Activated naive CD8-positive, alpha-beta T cell treated with anti-CD3 and anti-CD28 coated beads, Interleukin-2, amount 50 U/mL, for 16 hours (primary cell): Measurements from ENCODE around the gene C12orf43.

Experiments used
- DNase-seq: peaks from one replicate; pipeline ENCODE4 v3.0.0-alpha.2; 2020; ENCODE audit warnings: low read depth, low spot score

Gene C12orf43

DNA sequence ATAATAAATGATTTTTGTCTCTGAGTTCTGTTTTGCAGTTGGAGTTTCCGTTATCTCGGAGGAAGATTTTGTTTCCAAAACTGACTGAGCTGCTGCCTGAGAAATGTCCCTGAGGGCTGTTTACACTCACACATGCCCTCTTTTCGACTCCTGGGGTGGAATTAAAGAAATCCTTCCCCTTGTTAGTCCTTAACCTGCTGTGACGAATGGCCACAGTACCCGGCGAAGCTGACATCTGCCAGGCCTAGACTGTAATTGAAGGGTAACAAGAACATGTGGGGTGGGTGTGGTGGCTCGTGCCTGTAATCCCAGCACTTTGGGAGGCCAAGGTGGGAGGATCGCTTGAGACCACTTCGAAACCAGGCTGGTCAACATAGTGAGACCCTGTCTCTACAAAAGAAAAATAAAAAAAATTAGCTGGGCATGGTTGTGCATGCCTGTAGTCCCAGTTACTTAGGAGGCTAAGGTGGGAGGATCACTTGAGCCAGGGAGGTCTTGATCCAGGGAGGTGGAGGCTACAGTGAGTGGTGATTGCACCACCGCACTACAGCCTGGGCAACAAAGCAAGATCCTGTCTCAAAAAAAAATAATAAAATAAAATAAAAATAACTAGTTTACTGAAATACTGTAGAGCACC, 14.4 kb upstream of the C12orf43 start:
- no peak for DNase-seq

GRCh38 chr12:121026274-121027045, 10.2 kb upstream of the C12orf43 start:
- DNase-seq = no peak

- no peak for DNase-seq
Observed at GRCh38 chr12:121025442-121026226, 9.3 kb upstream of the C12orf43 start.

- DNase-seq = no peak
Observed at GRCh38 chr12:121023799-121024198, 7.5 kb upstream of the C12orf43 start.

GRCh38 chr12:121022713-121023112, 6.4 kb upstream of the C12orf43 start:
- DNase-seq = no peak

GRCh38 chr12:121021754-121022153, 5.5 kb upstream of the C12orf43 start:
- no peak for DNase-seq

DNA sequence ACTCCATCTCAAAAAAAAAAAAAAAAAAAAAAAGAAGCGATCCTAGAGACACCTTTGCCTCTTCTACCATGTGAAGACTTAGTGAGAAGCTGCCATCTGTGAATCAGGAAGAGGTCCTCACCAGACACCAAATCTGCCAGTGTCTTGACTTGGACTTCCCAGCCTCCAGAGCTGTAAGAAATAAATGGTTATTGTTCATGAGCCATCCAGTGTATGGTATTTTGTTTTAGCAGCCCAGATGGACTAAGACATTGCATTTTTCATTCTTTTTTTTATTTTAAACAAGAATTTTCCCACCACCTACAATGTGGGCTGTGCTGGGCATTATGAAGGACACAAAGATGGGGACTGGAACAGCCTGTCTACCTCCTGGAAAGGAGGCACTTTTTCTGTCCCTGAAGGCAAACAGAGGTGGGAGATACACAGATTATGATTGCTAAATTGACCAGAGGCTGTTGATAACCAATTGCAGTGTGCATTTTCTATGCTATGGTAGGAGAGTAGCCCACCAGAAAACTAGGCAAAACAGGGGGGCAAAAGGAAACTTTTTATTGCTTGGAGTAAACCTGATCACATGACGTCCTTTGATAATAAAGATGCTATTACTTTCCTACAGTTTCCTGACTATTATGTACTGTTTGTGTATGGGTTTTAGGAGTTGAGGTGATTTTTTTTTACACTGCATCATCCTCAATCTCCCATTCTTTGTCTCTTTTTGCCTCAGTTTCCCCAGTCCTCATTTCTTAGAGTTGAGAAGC, 2.8 kb upstream of the C12orf43 start:
- DNase-seq = no peak

DNA sequence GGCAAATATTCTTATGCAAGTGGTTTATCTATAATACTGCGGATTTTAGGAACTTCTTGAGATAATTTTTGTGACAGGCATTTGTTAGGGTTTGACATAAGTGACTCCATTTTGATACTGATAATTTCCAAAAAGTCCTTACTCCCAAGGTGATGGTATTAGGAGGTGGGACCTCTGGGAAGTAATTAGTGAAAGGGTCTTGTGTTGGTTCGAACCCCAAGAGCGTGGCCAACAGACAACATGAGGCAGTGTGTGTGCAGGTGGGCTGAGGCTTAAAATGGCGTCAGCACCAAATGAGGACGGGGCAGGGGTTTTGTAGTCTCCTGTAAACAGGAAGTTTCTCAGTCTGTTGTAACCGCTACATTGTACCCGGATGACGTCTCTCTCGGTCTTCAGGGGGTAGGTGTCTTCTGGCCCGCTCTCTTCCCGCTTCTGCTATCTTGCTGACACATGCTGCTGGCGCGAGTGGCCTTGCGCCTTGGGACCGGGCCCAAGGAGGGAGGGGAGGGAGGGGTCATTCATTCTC, 1.7 kb upstream of the C12orf43 start:
- DNase-seq = no peak

GRCh38 chr12:121013715-121014114, 2.6 kb downstream of the C12orf43 start:
- DNase-seq = no peak

- no peak for DNase-seq
Observed at GRCh38 chr12:121011820-121012219, 4.5 kb downstream of the C12orf43 start.

- DNase-seq = no peak
Observed at GRCh38 chr12:121010860-121011259, 5.4 kb downstream of the C12orf43 start.

- no peak for DNase-seq
Observed at GRCh38 chr12:121009741-121010140, 6.5 kb downstream of the C12orf43 start.

DNA sequence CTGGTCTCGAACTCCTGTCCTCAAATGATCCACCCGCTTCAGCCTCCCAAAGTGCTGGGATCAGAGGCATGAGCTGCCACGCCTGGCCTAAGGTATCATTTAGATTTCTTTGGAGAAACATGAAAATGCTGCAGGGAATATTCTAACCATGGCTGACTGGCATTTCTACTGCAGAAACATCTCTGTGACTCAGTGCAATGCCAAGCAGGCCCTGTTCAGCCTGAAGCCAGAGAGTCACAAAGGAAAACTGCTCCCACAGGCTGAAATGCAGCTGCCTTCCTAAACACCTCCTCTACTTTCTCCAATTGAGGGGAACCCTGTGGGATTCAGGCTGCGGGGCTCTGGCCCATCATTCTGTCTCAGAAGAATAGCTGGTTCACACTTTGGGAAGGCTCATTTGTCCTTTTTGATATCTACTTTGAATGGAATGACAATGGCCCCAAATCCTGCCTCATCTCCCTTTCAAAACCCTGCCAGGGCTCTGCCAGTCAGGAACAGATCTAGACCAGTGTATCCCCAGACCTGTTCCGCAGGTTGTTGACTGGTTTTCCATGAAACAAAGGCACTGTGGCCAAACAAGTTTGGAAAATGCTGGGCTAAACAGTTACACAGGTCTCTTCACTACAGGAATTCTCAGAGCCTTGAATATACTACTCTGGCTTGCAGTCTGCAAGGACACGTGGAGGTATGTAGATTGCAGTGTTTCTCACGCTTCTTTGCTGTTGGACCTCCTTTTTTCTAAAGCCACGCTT, 7.8 kb downstream of the C12orf43 start:
- no peak for DNase-seq

- no peak for DNase-seq
Observed at GRCh38 chr12:121005346-121005815, 10.9 kb downstream of the C12orf43 start.

GRCh38 chr12:121004253-121004815, 12.0 kb downstream of the C12orf43 start:
- DNase-seq = no peak

GRCh38 chr12:121003650-121004049, 12.6 kb downstream of the C12orf43 start:
- no peak for DNase-seq

GRCh38 chr12:121001841-121002483, 14.3 kb downstream of the C12orf43 start:
- DNase-seq = no peak

DNA sequence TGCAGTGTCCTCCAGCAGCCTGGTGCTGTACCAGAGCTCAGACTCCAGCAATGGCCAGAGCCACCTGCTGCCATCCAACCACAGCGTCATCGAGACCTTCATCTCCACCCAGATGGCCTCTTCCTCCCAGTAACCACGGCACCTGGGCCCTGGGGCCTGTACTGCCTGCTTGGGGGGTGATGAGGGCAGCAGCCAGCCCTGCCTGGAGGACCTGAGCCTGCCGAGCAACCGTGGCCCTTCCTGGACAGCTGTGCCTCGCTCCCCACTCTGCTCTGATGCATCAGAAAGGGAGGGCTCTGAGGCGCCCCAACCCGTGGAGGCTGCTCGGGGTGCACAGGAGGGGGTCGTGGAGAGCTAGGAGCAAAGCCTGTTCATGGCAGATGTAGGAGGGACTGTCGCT, 15.2 kb downstream of the C12orf43 start:
- DNase-seq = no peak

DNA sequence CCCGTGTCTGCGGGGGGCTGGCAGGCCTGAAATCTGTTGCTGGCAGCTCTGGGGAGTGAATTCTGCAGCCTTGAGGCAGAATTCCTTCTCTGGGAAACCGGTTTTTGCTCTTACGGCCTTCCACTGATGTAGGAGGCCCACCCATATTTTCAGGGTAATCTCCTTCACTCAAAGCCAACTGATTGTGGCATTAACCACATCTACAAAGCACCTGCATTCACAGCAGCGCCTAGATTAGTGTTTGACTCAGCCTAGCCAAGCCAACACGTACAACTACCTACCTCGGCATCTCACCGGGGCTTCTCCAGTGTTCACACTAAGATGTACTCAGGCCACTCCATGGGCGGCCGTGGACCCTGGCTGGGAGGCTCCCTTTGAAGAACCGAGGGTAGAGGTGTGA, 15.8 kb downstream of the C12orf43 start:
- no peak for DNase-seq
